ENCODE measurements around the gene WDR89. TPM values are rescaled to one million over a fixed set of nuclear protein-coding genes. Genes with fewer than 3 reads are reported as not detected.

Gene WDR89, protein sequence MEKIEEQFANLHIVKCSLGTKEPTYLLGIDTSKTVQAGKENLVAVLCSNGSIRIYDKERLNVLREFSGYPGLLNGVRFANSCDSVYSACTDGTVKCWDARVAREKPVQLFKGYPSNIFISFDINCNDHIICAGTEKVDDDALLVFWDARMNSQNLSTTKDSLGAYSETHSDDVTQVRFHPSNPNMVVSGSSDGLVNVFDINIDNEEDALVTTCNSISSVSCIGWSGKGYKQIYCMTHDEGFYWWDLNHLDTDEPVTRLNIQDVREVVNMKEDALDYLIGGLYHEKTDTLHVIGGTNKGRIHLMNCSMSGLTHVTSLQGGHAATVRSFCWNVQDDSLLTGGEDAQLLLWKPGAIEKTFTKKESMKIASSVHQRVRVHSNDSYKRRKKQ
- total RNA-seq (ENCODE audit: unreplicated experiment), result 9.6 TPM
- long read RNA-seq, partial matches to known transcripts, result 0 of 2 reads
- long read RNA-seq, other reads (novel, unspliced or antisense), result 2 of 2 reads

DNA sequence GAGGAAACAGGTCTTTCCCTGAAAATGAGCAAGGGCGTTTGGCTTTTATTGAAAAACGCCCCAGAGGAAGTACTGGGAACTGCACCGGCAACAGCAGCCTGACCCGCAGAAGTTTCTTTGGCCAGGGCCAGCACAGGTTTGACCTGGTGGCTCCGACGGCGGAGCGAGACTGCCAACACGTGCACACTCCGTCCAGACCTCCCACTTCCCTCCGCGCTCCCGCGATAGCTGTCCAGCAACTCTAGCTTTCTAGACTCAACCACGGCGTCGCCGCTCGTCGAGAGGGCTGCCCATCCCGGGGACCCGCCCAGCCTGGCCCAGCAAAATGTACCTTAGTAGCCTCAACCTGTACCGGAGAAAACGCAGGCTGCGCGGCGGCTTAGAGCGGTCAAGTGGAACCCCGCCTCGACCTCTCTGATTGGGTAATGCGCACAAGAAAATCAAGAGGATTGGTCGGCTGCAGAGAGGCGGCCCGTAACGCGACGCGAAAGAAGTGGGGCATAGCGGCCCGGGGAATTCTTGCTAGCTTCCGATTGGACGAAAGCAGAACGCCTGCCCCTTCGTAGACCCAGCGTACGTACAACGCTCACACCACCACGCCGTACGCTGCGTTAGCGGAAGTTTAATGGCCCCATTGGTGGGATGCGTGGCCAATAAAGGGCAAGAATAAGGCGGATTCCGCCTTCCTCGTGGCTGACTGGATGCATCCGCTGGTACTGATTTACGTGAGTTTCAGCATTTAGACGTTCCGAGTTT is at the start of gene WDR89:
TSS of gene WDR89 (minus strand) at position 399 of the 756 bp plus-strand sequence. CDS start 41,929 bp downstream, outside the sequence.
- Mint-ChIP-seq H3K4me3 (ENCODE audit: unreplicated experiment) (peak within 1 kb of the TSS; percentile 90), H3K27me3 (ENCODE audit: unreplicated experiment) (no peaks in the 10 kb centered on the region), H3K27ac (ENCODE audit: unreplicated experiment) (peak within 1 kb of the TSS; percentile 91), H3K9me3 (ENCODE audit: unreplicated experiment) (peaks cover 5% of the 10 kb centered on the region), H3K4me1 (ENCODE audit: low read depth, unreplicated experiment) (no peaks in the 10 kb centered on the region), H3K36me3 (ENCODE audit: unreplicated experiment) (peaks cover 6% of the 10 kb centered on the region)
- peak; percentile 93 for DNase-seq
- peak; percentile 89 for TF ChIP-seq CTCF (IDR thresholded peaks at IDR 0.05; ENCODE audit: partially characterized antibody, unreplicated experiment)

DNA sequence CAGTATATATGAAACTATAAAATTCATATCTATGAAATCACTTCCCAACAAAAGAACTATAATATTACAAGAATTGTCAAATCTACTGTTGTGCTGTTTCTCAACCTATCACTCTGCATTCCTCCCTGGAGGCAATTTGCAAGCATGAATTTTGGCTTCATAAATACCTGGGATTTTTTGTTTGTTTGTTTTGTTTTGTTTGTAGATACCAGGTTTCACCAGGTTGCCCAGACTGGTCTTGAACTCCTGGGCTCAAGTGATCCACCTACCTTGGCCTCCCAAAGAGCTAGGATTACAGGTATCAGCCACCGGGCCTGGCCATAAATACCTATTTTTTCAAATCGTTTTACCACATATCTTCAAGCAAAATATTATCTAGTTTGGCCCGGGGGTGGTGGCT is 47.5 kb upstream of the WDR89 start:
- Mint-ChIP-seq H3K4me1 (ENCODE audit: low read depth, unreplicated experiment) (no peaks in the 10 kb centered on the region), H3K9me3 (ENCODE audit: unreplicated experiment) (no peaks in the 10 kb centered on the region), H3K36me3 (ENCODE audit: unreplicated experiment) (no peaks in the 10 kb centered on the region), H3K4me3 (ENCODE audit: unreplicated experiment) (no peak overlapping the region), H3K27me3 (ENCODE audit: unreplicated experiment) (no peaks in the 10 kb centered on the region), H3K27ac (ENCODE audit: unreplicated experiment) (no peak overlapping the region)
- no peak for DNase-seq
- no peak for TF ChIP-seq CTCF (IDR thresholded peaks at IDR 0.05; ENCODE audit: partially characterized antibody, unreplicated experiment)

- Mint-ChIP-seq H3K27ac (ENCODE audit: unreplicated experiment) (no peak overlapping the region), H3K4me1 (ENCODE audit: low read depth, unreplicated experiment) (no peaks in the 10 kb centered on the region), H3K4me3 (ENCODE audit: unreplicated experiment) (no peak overlapping the region), H3K9me3 (ENCODE audit: unreplicated experiment) (no peaks in the 10 kb centered on the region), H3K27me3 (ENCODE audit: unreplicated experiment) (no peaks in the 10 kb centered on the region), H3K36me3 (ENCODE audit: unreplicated experiment) (no peaks in the 10 kb centered on the region)
- no peak for DNase-seq
- TF ChIP-seq CTCF (IDR thresholded peaks at IDR 0.05; ENCODE audit: partially characterized antibody, unreplicated experiment), result no peak
These were observed 45.3 kb upstream of the WDR89 start for GRCh38 chr14:63686926-63687325.

DNA sequence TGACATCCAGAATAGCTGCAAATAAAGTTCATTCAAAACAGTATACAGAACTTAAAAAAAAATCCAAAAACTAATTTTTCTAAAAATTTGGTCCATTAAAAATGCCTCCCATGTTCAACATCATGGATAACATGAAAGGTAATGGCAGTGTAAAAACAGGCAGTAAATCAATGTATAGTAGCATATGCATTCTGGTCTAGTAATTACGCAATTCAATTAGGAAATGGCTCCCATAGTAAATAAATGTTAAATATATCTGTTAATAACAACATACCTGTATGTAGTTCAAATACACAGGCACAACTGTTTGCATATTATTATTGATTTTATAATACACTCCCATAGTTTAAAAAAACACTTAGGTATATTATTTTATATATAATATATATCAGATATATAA is 43.7 kb upstream of the WDR89 start:
- H3K27ac Mint-ChIP-seq (ENCODE audit: unreplicated experiment), result no peak overlapping the region
- no peaks in the 10 kb centered on the region for H3K36me3 Mint-ChIP-seq (ENCODE audit: unreplicated experiment)
- TF ChIP-seq CTCF (IDR thresholded peaks at IDR 0.05; ENCODE audit: partially characterized antibody, unreplicated experiment), result no peak
- no peaks in the 10 kb centered on the region for H3K27me3 Mint-ChIP-seq (ENCODE audit: unreplicated experiment)
- H3K4me1 Mint-ChIP-seq (ENCODE audit: low read depth, unreplicated experiment), result no peaks in the 10 kb centered on the region
- no peaks in the 10 kb centered on the region for H3K9me3 Mint-ChIP-seq (ENCODE audit: unreplicated experiment)
- no peak overlapping the region for H3K4me3 Mint-ChIP-seq (ENCODE audit: unreplicated experiment)
- no peak for DNase-seq

Measured in glutamatergic neuron (in vitro differentiated cells).